HEK293 (cell line): ENCODE measurements around the gene PI4KB.

Experiments used
- GLI2 ChIP-seq: fragments of 450-650 bp; formaldehyde crosslinking; IDR thresholded peaks from 2 replicates; pipeline ENCODE4; 2017; ENCODE audit warnings: missing biosample characterization, missing genetic modification characterization, low read depth, borderline replicate concordance
- KLF17 ChIP-seq: fragments of 450-650 bp; formaldehyde crosslinking; IDR thresholded peaks from 2 replicates; pipeline ENCODE4 v1.5.1; 2016; ENCODE audit warnings: missing biosample characterization, missing genetic modification characterization
- OVOL3 ChIP-seq: fragments of 450-650 bp; formaldehyde crosslinking; IDR thresholded peaks from 2 replicates; pipeline ENCODE4 v1.5.1; 2016; ENCODE audit warnings: missing biosample characterization, missing genetic modification characterization
- PATZ1 ChIP-seq: fragments of 450-650 bp; formaldehyde crosslinking; IDR thresholded peaks from 2 replicates; pipeline ENCODE4 v1.5.1; 2016; ENCODE audit warnings: missing biosample characterization, missing genetic modification characterization
- SCRT1 ChIP-seq: fragments of 450-650 bp; formaldehyde crosslinking; IDR thresholded peaks from 2 replicates; pipeline ENCODE4 v1.5.1; 2016; ENCODE audit warnings: missing biosample characterization, missing genetic modification characterization, borderline replicate concordance
- SETDB1 ChIP-seq: IDR thresholded peaks from one replicate; pipeline ENCODE4 v1.6.1; 2017; ENCODE audit warnings: mild to moderate bottlenecking, low read length, moderate library complexity, mixed read lengths; ENCODE audit not compliant: insufficient read length
- ZBTB21 ChIP-seq: fragments of 450-650 bp; formaldehyde crosslinking; IDR thresholded peaks from 2 replicates; pipeline ENCODE4 v1.5.1; 2017; ENCODE audit warnings: missing biosample characterization, missing genetic modification characterization
- ZNF114 ChIP-seq: fragments of 450-650 bp; formaldehyde crosslinking; IDR thresholded peaks from 2 replicates; pipeline ENCODE4 v1.5.0; 2017; ENCODE audit warnings: missing biosample characterization, missing genetic modification characterization
- ZNF121 ChIP-seq: fragments of 450-650 bp; formaldehyde crosslinking; IDR thresholded peaks from 2 replicates; pipeline ENCODE4 v1.5.1; 2016; ENCODE audit warnings: missing biosample characterization, missing genetic modification characterization
- ZNF138 ChIP-seq: fragments of 450-650 bp; formaldehyde crosslinking; IDR thresholded peaks from 2 replicates; pipeline ENCODE4 v1.5.1; 2016; ENCODE audit warnings: missing biosample characterization, missing genetic modification characterization, borderline replicate concordance
- ZNF184 ChIP-seq: fragments of 450-650 bp; IDR thresholded peaks from 2 replicates; pipeline ENCODE4 v1.5.1; 2018; ENCODE audit warnings: missing biosample characterization, mild to moderate bottlenecking, missing genetic modification characterization
- ZNF202 ChIP-seq: fragments of 450-650 bp; formaldehyde crosslinking; IDR thresholded peaks from 2 replicates; pipeline ENCODE4 v1.5.1; 2016; ENCODE audit warnings: missing biosample characterization, missing genetic modification characterization, borderline replicate concordance
- ZNF26 ChIP-seq: fragments of 450-650 bp; formaldehyde crosslinking; IDR thresholded peaks from 2 replicates; pipeline ENCODE4 v1.5.1; 2016; ENCODE audit warnings: missing biosample characterization, missing genetic modification characterization
- ZNF302 ChIP-seq: fragments of 450-650 bp; formaldehyde crosslinking; IDR thresholded peaks from 2 replicates; pipeline ENCODE4 v1.5.1; 2016; ENCODE audit warnings: missing biosample characterization, missing genetic modification characterization, low read depth
- ZNF324 ChIP-seq: fragments of 450-650 bp; formaldehyde crosslinking; IDR thresholded peaks from 2 replicates; pipeline ENCODE4 v1.5.1; 2016; ENCODE audit warnings: missing biosample characterization, missing genetic modification characterization
- ZNF362 ChIP-seq: fragments of 450-650 bp; formaldehyde crosslinking; IDR thresholded peaks from 2 replicates; pipeline ENCODE4 v1.5.1; 2016; ENCODE audit warnings: missing biosample characterization, missing genetic modification characterization
- ZNF416 ChIP-seq: fragments of 450-650 bp; formaldehyde crosslinking; IDR thresholded peaks from 2 replicates; pipeline ENCODE4 v1.5.1; 2016; ENCODE audit warnings: missing biosample characterization, missing genetic modification characterization
- ZNF488 ChIP-seq: fragments of 450-650 bp; formaldehyde crosslinking; IDR thresholded peaks from 2 replicates; pipeline ENCODE4 v1.5.1; 2016; ENCODE audit warnings: missing biosample characterization, missing genetic modification characterization
- ZNF514 ChIP-seq: fragments of 450-650 bp; formaldehyde crosslinking; IDR thresholded peaks from 2 replicates; pipeline ENCODE4 v1.5.1; 2016; ENCODE audit warnings: missing biosample characterization, missing genetic modification characterization
- ZNF555 ChIP-seq: fragments of 450-650 bp; formaldehyde crosslinking; conservative IDR thresholded peaks from 2 replicates; pipeline ENCODE4 v1.5.1; 2017; ENCODE audit warnings: missing biosample characterization, mild to moderate bottlenecking, missing genetic modification characterization, inconsistent platforms
- ZNF571 ChIP-seq: fragments of 450-650 bp; formaldehyde crosslinking; IDR thresholded peaks from 2 replicates; pipeline ENCODE4 v1.5.0; 2017; ENCODE audit warnings: missing biosample characterization, missing genetic modification characterization
- ZNF610 ChIP-seq: fragments of 450-650 bp; formaldehyde crosslinking; IDR thresholded peaks from 2 replicates; pipeline ENCODE4 v1.5.1; 2016; ENCODE audit warnings: missing biosample characterization, missing genetic modification characterization, borderline replicate concordance
- ZNF658 ChIP-seq: fragments of 450-650 bp; formaldehyde crosslinking; IDR thresholded peaks from 2 replicates; pipeline ENCODE4; 2016; ENCODE audit warnings: missing biosample characterization, missing genetic modification characterization
- ZNF677 ChIP-seq: fragments of 450-650 bp; IDR thresholded peaks from 2 replicates; pipeline ENCODE4 v1.5.0; 2018; ENCODE audit warnings: missing biosample characterization, mild to moderate bottlenecking, missing genetic modification characterization, moderate library complexity
- ZNF704 ChIP-seq: fragments of 450-650 bp; formaldehyde crosslinking; IDR thresholded peaks from 2 replicates; pipeline ENCODE4 v1.5.1; 2016; ENCODE audit warnings: missing biosample characterization, missing genetic modification characterization
- ZNF777 ChIP-seq: fragments of 450-650 bp; formaldehyde crosslinking; IDR thresholded peaks from 2 replicates; pipeline ENCODE4 v1.5.1; 2017; ENCODE audit warnings: missing biosample characterization, missing genetic modification characterization, borderline replicate concordance
- ZSCAN18 ChIP-seq: fragments of 450-650 bp; formaldehyde crosslinking; IDR thresholded peaks from 2 replicates; pipeline ENCODE4 v1.5.1; 2016; ENCODE audit warnings: missing biosample characterization, missing genetic modification characterization
- ZSCAN4 ChIP-seq: fragments of 450-650 bp; formaldehyde crosslinking; IDR thresholded peaks from 2 replicates; pipeline ENCODE4 v1.5.1; 2017; ENCODE audit warnings: missing biosample characterization, missing genetic modification characterization

PI4KB gene

GRCh38 chr1:151372058-151372934 lies 45.1 kb upstream of the PI4KB start, which contains the start of gene SELENBP1 (continued):
- TF ChIP-seq GLI2 (tag by site-specific recombination), result no peak
- no peak for TF ChIP-seq ZNF704 (tag by site-specific recombination)
- TF ChIP-seq OVOL3, result no peak
- TF ChIP-seq ZNF571 (tag by site-specific recombination), result no peak
- TF ChIP-seq ZNF416, result no peak
- TF ChIP-seq ZNF514, result no peak
- peak; percentile 75 for TF ChIP-seq PATZ1
- no peak for TF ChIP-seq ZNF302 (tag by site-specific recombination)
- no peak for TF ChIP-seq ZNF26
- TF ChIP-seq ZNF777 (tag by site-specific recombination), result no peak
- TF ChIP-seq ZNF324 (tag by site-specific recombination), result peak; percentile 34; the same call in 1 of the 2 replicates
- no peak for TF ChIP-seq ZNF677 (tag by site-specific recombination)
- TF ChIP-seq ZSCAN18 (tag by site-specific recombination), result no peak
- TF ChIP-seq ZSCAN4 (tag by site-specific recombination), result no peak
- TF ChIP-seq SETDB1, result no peak
- TF ChIP-seq ZBTB21, result no peak
- TF ChIP-seq ZNF362 (tag by site-specific recombination), result no peak
- TF ChIP-seq ZNF184 (tag by site-specific recombination), result no peak
- no peak for TF ChIP-seq ZNF658 (tag by site-specific recombination)
- no peak for TF ChIP-seq ZNF488 (tag by site-specific recombination)
- TF ChIP-seq ZNF555 (tag by site-specific recombination), result no peak
- TF ChIP-seq ZNF121 (tag by site-specific recombination), result no peak
- TF ChIP-seq ZNF610 (tag by site-specific recombination), result peak; percentile 28; the same call in 1 of the 2 replicates
- TF ChIP-seq ZNF202 (tag by site-specific recombination), result no peak
- no peak for TF ChIP-seq ZNF138 (tag by site-specific recombination)
- peak; percentile 78 for TF ChIP-seq SCRT1 (tag by site-specific recombination)
- no peak for TF ChIP-seq ZNF114 (tag by site-specific recombination)
- TF ChIP-seq KLF17 (tag by site-specific recombination), result 0 out of 2 replicates have a peak, but pooled peaks have one; percentile 53
